Activated naive CD4-positive, alpha-beta T cell treated with anti-CD3 and anti-CD28 coated beads, Interleukin-2, amount 50 U/mL, for 24 hours (primary cell): ENCODE results near the gene MYCN.
"Not testable (repeated sequence)": the region's sequence is repeated elsewhere in the genome, so short reads cannot be mapped to it uniquely, and the experiment has no call there.

Experiments used
- H3K27ac Mint-ChIP-seq: one replicate; pipeline ENCODE4 v1.8.0; 2021; ENCODE audit warnings: mild to moderate bottlenecking, mixed read lengths
- H3K27me3 Mint-ChIP-seq: one replicate; pipeline ENCODE4 v1.8.0; 2021; ENCODE audit warnings: mixed read lengths
- H3K36me3 Mint-ChIP-seq: one replicate; pipeline ENCODE4 v1.8.0; 2021; ENCODE audit warnings: mixed read lengths
- H3K4me1 Mint-ChIP-seq: one replicate; pipeline ENCODE4 v1.8.0; 2021; ENCODE audit warnings: mixed read lengths
- H3K4me3 Mint-ChIP-seq: one replicate; pipeline ENCODE4 v1.8.0; 2021; ENCODE audit warnings: mild to moderate bottlenecking, mixed read lengths
- H3K9me3 Mint-ChIP-seq: one replicate; pipeline ENCODE4 v1.8.0; 2021; ENCODE audit warnings: mixed read lengths

MYCN gene

GRCh38 chr2:15901808-15902130 is 38.6 kb upstream of the MYCN start:
- peaks cover 5% of the 10 kb centered on the region for H3K9me3 Mint-ChIP-seq
- no peak overlapping the region for H3K4me3 Mint-ChIP-seq
- H3K4me1 Mint-ChIP-seq, result no peaks in the 10 kb centered on the region
- no peaks in the 10 kb centered on the region for H3K36me3 Mint-ChIP-seq
- H3K27ac Mint-ChIP-seq, result no peak overlapping the region
- H3K27me3 Mint-ChIP-seq, result peaks cover 11% of the 10 kb centered on the region

- H3K4me3 Mint-ChIP-seq, H3K9me3 Mint-ChIP-seq, H3K36me3 Mint-ChIP-seq, H3K4me1 Mint-ChIP-seq, H3K27ac Mint-ChIP-seq: not testable (repeated sequence)
- H3K27me3 Mint-ChIP-seq, result peaks cover 14% of the 10 kb centered on the region
Measured at GRCh38 chr2:15903910-15904309, 36.4 kb upstream of the MYCN start.

GRCh38 chr2:15905267-15905645 is 35.1 kb upstream of the MYCN start:
- no peak overlapping the region for H3K27ac Mint-ChIP-seq
- H3K36me3 Mint-ChIP-seq, result no peaks in the 10 kb centered on the region
- H3K9me3 Mint-ChIP-seq, result peaks cover 5% of the 10 kb centered on the region
- no peaks in the 10 kb centered on the region for H3K4me1 Mint-ChIP-seq
- H3K27me3 Mint-ChIP-seq, result peaks cover 14% of the 10 kb centered on the region
- H3K4me3 Mint-ChIP-seq, result no peak overlapping the region

GRCh38 chr2:15905986-15906491 is 34.3 kb upstream of the MYCN start:
- peaks cover 5% of the 10 kb centered on the region for H3K9me3 Mint-ChIP-seq
- H3K36me3 Mint-ChIP-seq, result no peaks in the 10 kb centered on the region
- no peaks in the 10 kb centered on the region for H3K4me1 Mint-ChIP-seq
- H3K27ac Mint-ChIP-seq, result no peak overlapping the region
- peaks cover 14% of the 10 kb centered on the region for H3K27me3 Mint-ChIP-seq
- no peak overlapping the region for H3K4me3 Mint-ChIP-seq

GRCh38 chr2:15906778-15907177 is 33.6 kb upstream of the MYCN start:
- Mint-ChIP-seq H3K36me3 (no peaks in the 10 kb centered on the region), H3K27ac (no peak overlapping the region), H3K4me1 (no peaks in the 10 kb centered on the region), H3K27me3 (peaks cover 14% of the 10 kb centered on the region), H3K9me3 (no peaks in the 10 kb centered on the region), H3K4me3 (no peak overlapping the region)

GRCh38 chr2:15907461-15908324 is 32.7 kb upstream of the MYCN start:
- no peak overlapping the region for H3K27ac Mint-ChIP-seq
- H3K27me3 Mint-ChIP-seq, result peaks cover 14% of the 10 kb centered on the region

GRCh38 chr2:15908371-15908770 is 32.0 kb upstream of the MYCN start:
- Mint-ChIP-seq H3K27ac (no peak overlapping the region), H3K4me3 (no peak overlapping the region), H3K4me1 (no peaks in the 10 kb centered on the region), H3K9me3 (no peaks in the 10 kb centered on the region), H3K27me3 (peaks cover 14% of the 10 kb centered on the region), H3K36me3 (no peaks in the 10 kb centered on the region)

More at GRCh38 chr2:15907461-15908324, 32.7 kb upstream of the MYCN start:
- Mint-ChIP-seq H3K4me3 (no peak overlapping the region), H3K9me3 (no peaks in the 10 kb centered on the region), H3K36me3 (no peaks in the 10 kb centered on the region), H3K4me1 (no peaks in the 10 kb centered on the region)

GRCh38 chr2:15909157-15909556 is 31.2 kb upstream of the MYCN start:
- H3K4me3 Mint-ChIP-seq, result no peak overlapping the region
- H3K36me3 Mint-ChIP-seq, result no peaks in the 10 kb centered on the region
- H3K9me3 Mint-ChIP-seq, result no peaks in the 10 kb centered on the region
- H3K27me3 Mint-ChIP-seq, result peaks cover 14% of the 10 kb centered on the region
- no peaks in the 10 kb centered on the region for H3K4me1 Mint-ChIP-seq
- H3K27ac Mint-ChIP-seq, result no peak overlapping the region

GRCh38 chr2:15909736-15910135 is 30.6 kb upstream of the MYCN start:
- peaks cover 14% of the 10 kb centered on the region for H3K27me3 Mint-ChIP-seq
- H3K27ac Mint-ChIP-seq, result no peak overlapping the region
- H3K4me3 Mint-ChIP-seq, result no peak overlapping the region
- no peaks in the 10 kb centered on the region for H3K36me3 Mint-ChIP-seq
- no peaks in the 10 kb centered on the region for H3K9me3 Mint-ChIP-seq
- no peaks in the 10 kb centered on the region for H3K4me1 Mint-ChIP-seq

GRCh38 chr2:15911270-15911669 is 29.1 kb upstream of the MYCN start:
- not testable (repeated sequence) for H3K36me3 Mint-ChIP-seq, H3K4me1 Mint-ChIP-seq, H3K27ac Mint-ChIP-seq, H3K27me3 Mint-ChIP-seq, H3K9me3 Mint-ChIP-seq, H3K4me3 Mint-ChIP-seq

- Mint-ChIP-seq H3K27ac (no peak overlapping the region), H3K36me3 (no peaks in the 10 kb centered on the region), H3K9me3 (no peaks in the 10 kb centered on the region), H3K27me3 (peaks cover 3% of the 10 kb centered on the region), H3K4me1 (no peaks in the 10 kb centered on the region), H3K4me3 (no peak overlapping the region)
Measured at GRCh38 chr2:15911686-15912085, 28.7 kb upstream of the MYCN start.

- no peaks in the 10 kb centered on the region for H3K4me1 Mint-ChIP-seq
- H3K27me3 Mint-ChIP-seq, result peaks cover 3% of the 10 kb centered on the region
- no peaks in the 10 kb centered on the region for H3K36me3 Mint-ChIP-seq
- no peak overlapping the region for H3K27ac Mint-ChIP-seq
- no peak overlapping the region for H3K4me3 Mint-ChIP-seq
- H3K9me3 Mint-ChIP-seq, result no peaks in the 10 kb centered on the region
Measured at GRCh38 chr2:15912203-15912602, 28.1 kb upstream of the MYCN start.

- Mint-ChIP-seq H3K36me3 (no peaks in the 10 kb centered on the region), H3K9me3 (no peaks in the 10 kb centered on the region), H3K4me1 (no peaks in the 10 kb centered on the region), H3K4me3 (no peak overlapping the region), H3K27me3 (no peaks in the 10 kb centered on the region), H3K27ac (no peak overlapping the region)
Measured at GRCh38 chr2:15913146-15913545, 27.2 kb upstream of the MYCN start.

GRCh38 chr2:15914596-15915385 is 25.6 kb upstream of the MYCN start:
- H3K27ac Mint-ChIP-seq, result no peak overlapping the region
- H3K9me3 Mint-ChIP-seq, result no peaks in the 10 kb centered on the region
- H3K4me3 Mint-ChIP-seq, result no peak overlapping the region
- no peaks in the 10 kb centered on the region for H3K36me3 Mint-ChIP-seq
- H3K27me3 Mint-ChIP-seq, result no peaks in the 10 kb centered on the region
- H3K4me1 Mint-ChIP-seq, result no peaks in the 10 kb centered on the region

GRCh38 chr2:15915546-15915945 is 24.8 kb upstream of the MYCN start:
- H3K27me3 Mint-ChIP-seq, H3K27ac Mint-ChIP-seq, H3K9me3 Mint-ChIP-seq, H3K36me3 Mint-ChIP-seq, H3K4me3 Mint-ChIP-seq, H3K4me1 Mint-ChIP-seq: not testable (repeated sequence)

GRCh38 chr2:15916336-15916735 is 24.0 kb upstream of the MYCN start:
- H3K27ac Mint-ChIP-seq, result no peak overlapping the region
- H3K36me3 Mint-ChIP-seq, result no peaks in the 10 kb centered on the region
- H3K4me1 Mint-ChIP-seq, result no peaks in the 10 kb centered on the region
- H3K27me3 Mint-ChIP-seq, result peaks cover 2% of the 10 kb centered on the region
- H3K4me3 Mint-ChIP-seq, result no peak overlapping the region
- H3K9me3 Mint-ChIP-seq, result no peaks in the 10 kb centered on the region
